ENCODE measurements around the gene RNASEL.

GRCh38 chr1:182620924-182621585 lies 32.0 kb upstream of the RNASEL start:
- TF ChIP-seq POLR2A (IDR thresholded peaks at IDR 0.05), result no peak
- TF ChIP-seq, protein P1, sequence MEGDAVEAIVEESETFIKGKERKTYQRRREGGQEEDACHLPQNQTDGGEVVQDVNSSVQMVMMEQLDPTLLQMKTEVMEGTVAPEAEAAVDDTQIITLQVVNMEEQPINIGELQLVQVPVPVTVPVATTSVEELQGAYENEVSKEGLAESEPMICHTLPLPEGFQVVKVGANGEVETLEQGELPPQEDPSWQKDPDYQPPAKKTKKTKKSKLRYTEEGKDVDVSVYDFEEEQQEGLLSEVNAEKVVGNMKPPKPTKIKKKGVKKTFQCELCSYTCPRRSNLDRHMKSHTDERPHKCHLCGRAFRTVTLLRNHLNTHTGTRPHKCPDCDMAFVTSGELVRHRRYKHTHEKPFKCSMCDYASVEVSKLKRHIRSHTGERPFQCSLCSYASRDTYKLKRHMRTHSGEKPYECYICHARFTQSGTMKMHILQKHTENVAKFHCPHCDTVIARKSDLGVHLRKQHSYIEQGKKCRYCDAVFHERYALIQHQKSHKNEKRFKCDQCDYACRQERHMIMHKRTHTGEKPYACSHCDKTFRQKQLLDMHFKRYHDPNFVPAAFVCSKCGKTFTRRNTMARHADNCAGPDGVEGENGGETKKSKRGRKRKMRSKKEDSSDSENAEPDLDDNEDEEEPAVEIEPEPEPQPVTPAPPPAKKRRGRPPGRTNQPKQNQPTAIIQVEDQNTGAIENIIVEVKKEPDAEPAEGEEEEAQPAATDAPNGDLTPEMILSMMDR (IDR thresholded peaks at IDR 0.05), result no peak

All from gastroesophageal sphincter (tissue), 3 donors.